ENCODE data around the gene AHCYL2.

AHCYL2 gene

DNA sequence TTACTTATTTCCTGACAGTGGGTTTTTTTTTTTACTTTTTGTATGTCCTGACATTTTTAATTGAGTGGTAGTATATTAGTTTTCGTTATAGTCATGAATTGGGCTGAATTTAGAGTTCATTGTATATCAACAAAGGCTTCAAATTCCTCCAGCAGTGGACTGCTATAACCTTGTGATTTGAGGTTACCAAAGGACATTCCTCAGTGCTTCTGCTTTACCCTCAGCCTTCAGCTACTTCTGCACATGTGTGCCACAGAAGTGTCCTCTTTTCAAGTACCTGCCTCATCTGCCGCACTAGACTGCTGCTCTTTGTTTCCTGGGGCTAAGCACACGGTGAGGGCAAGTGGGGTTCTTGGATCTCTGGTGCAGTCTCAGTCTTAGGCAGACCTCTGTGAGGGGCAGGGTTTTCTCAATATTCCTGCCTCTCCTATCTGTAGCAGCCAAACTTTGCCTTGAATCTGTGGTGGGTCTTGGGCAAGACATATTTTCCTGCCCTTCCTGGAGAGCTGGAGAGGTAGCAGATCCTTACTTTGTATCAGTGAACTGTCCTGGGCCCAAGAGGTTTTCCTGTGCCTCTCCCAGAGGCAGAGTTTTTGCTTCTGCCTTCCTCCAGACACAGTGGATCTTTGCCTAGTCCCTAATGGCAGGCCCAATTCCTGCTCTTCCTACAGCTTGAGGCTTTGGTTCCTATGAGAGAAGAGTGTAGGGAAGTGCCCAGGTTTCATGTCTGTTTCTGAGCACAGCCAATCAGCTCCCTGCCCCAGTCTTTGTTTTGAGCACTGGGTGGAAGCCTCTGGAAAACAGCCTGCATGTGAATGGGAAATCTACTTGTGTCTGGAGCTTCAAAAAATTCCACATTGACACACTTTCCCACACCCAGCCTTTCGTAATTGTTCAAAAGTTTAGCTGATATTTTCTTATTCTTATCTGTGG is 170.4 kb downstream of the AHCYL2 start:
- Histone ChIP-seq H3K9ac (ENCODE audit: low read length) (no peak overlapping the region), H3K27ac (ENCODE audit: low read depth, low read length, poor library complexity, severe bottlenecking) (no peak overlapping the region), H3K4me2 (ENCODE audit: low read length) (no peak overlapping the region), H3K36me3 (ENCODE audit: insufficient read depth, low read length) (no peaks in the 10 kb centered on the region), H3F3A (ENCODE audit: insufficient read depth, low read length) (no peaks in the 10 kb centered on the region), H3K9me2 (ENCODE audit: low read depth, low read length) (no peaks in the 10 kb centered on the region), H3K4me1 (ENCODE audit: insufficient read depth, low read length, severe bottlenecking) (no peaks in the 10 kb centered on the region), H3K9me3 (ENCODE audit: low read length) (no peaks in the 10 kb centered on the region), H3K4me3 (ENCODE audit: low read depth, low read length, poor library complexity, severe bottlenecking) (no peak overlapping the region), H3K79me2 (ENCODE audit: insufficient read depth, low read length) (no peaks in the 10 kb centered on the region), H4K20me1 (ENCODE audit: insufficient read depth, low read length) (no peaks in the 10 kb centered on the region), H2AFZ (ENCODE audit: low read length) (no peak overlapping the region), H3K27me3 (ENCODE audit: insufficient read depth, low read length) (no peaks in the 10 kb centered on the region)
- TF ChIP-seq, protein P1, sequence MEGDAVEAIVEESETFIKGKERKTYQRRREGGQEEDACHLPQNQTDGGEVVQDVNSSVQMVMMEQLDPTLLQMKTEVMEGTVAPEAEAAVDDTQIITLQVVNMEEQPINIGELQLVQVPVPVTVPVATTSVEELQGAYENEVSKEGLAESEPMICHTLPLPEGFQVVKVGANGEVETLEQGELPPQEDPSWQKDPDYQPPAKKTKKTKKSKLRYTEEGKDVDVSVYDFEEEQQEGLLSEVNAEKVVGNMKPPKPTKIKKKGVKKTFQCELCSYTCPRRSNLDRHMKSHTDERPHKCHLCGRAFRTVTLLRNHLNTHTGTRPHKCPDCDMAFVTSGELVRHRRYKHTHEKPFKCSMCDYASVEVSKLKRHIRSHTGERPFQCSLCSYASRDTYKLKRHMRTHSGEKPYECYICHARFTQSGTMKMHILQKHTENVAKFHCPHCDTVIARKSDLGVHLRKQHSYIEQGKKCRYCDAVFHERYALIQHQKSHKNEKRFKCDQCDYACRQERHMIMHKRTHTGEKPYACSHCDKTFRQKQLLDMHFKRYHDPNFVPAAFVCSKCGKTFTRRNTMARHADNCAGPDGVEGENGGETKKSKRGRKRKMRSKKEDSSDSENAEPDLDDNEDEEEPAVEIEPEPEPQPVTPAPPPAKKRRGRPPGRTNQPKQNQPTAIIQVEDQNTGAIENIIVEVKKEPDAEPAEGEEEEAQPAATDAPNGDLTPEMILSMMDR (IDR thresholded peaks at IDR 0.05; ENCODE audit: low read length): no peak
- TF ChIP-seq EZH2 (IDR thresholded peaks at IDR 0.05; ENCODE audit: borderline replicate concordance, low read length): no peak

DNA sequence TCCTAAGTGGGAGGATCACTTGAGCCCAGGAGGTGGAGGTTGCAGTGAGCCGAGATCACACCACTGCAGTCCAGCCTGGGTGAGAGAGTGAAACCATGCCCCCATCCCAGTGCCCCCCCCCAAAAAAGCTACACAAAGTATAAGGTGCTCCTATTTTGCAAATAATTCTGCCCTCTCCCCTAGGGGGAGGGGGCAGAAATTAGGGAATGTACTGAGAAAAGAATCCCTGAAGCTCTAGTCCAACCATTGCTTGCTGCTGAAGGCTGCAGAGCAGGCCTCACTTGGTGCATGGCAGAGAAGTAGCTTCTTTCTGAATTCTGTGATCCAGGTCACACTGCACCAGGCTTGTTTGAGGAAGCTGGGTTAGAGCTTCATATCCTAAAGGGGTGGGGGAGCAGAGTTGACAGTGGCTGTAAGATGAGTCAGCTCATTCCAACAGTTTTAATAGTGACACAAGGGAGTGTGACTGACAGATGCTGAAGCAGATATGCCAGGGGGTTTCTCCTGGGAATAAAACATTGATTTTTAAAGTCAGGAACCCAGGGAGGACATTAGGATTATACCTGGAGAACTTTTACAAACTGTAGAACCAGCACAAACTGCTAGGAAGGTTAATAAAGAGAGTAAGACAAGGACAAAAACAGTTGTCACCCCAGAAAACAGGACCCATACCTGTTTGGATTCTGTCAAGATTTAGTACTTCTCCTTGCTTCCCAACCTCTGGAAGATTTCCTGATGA is 176.6 kb downstream of the AHCYL2 start:
- H3K4me1 ChIP-seq (ENCODE audit: insufficient read depth, low read length, severe bottlenecking): no peaks in the 10 kb centered on the region
- H3K27me3 ChIP-seq (ENCODE audit: insufficient read depth, low read length): no peaks in the 10 kb centered on the region
- no peaks in the 10 kb centered on the region for H3K79me2 ChIP-seq (ENCODE audit: insufficient read depth, low read length)
- H3K9ac ChIP-seq (ENCODE audit: low read length): no peak overlapping the region
- no peaks in the 10 kb centered on the region for H3K9me3 ChIP-seq (ENCODE audit: low read length)
- H4K20me1 ChIP-seq (ENCODE audit: insufficient read depth, low read length): no peaks in the 10 kb centered on the region
- no peaks in the 10 kb centered on the region for H3K9me2 ChIP-seq (ENCODE audit: low read depth, low read length)
- no peaks in the 10 kb centered on the region for H3K36me3 ChIP-seq (ENCODE audit: insufficient read depth, low read length)
- no peak for TF ChIP-seq EZH2 (IDR thresholded peaks at IDR 0.05; ENCODE audit: borderline replicate concordance, low read length)
- TF ChIP-seq, protein P1 (IDR thresholded peaks at IDR 0.05; ENCODE audit: low read length): no peak
- H2AFZ ChIP-seq (ENCODE audit: low read length): no peak overlapping the region
- no peak overlapping the region for H3K4me3 ChIP-seq (ENCODE audit: low read depth, low read length, poor library complexity, severe bottlenecking)
- H3K27ac ChIP-seq (ENCODE audit: low read depth, low read length, poor library complexity, severe bottlenecking): no peak overlapping the region
- H3F3A ChIP-seq (ENCODE audit: insufficient read depth, low read length): no peaks in the 10 kb centered on the region
- H3K4me2 ChIP-seq (ENCODE audit: low read length): no peak overlapping the region

DNA sequence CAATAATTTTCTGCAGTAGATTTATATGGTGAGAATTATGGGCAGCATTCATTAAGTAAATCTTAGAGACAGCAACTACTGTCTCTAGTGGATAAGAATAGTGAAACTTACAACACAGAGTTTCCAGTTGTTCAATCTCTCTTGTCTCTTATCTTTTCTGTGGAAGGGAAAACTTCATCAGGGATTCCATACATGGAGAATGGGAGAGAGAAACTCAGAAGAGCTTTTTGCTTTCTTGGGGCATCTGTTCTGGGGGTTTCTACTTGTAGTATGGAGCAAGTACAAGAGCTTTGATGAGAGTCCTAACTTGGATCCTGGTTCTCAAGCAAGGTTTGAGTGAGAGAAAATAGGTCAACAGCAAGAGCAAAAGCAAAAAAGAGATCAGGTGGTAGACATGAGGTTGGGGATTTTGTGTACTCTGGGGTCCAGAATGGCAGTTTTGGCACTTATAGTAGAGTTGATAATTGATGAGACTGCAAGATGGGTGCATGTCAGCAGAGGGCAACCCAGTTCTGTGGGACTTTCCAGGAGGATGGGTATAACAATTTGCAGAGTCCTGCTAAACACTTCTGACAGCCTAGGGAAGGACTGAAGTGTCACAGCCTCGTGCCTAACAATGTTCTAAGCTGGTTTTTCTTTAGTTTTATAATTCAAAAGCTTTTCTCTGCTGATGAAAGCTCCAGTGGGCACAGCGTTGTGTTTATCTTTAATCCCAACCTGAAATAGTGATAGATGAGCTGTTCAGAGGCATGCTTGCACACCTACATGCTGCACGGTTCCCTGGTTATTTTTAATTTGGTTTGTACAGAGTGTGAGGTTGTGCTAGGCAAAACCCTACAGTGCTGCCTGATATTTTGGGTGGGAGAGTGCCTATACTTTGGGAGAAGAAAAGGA is 177.4 kb downstream of the AHCYL2 start:
- H3K79me2 ChIP-seq (ENCODE audit: insufficient read depth, low read length): no peaks in the 10 kb centered on the region
- no peak overlapping the region for H3K9ac ChIP-seq (ENCODE audit: low read length)
- no peak overlapping the region for H3K27ac ChIP-seq (ENCODE audit: low read depth, low read length, poor library complexity, severe bottlenecking)
- H3K4me3 ChIP-seq (ENCODE audit: low read depth, low read length, poor library complexity, severe bottlenecking): no peak overlapping the region
- H2AFZ ChIP-seq (ENCODE audit: low read length): no peak overlapping the region
- no peaks in the 10 kb centered on the region for H3K36me3 ChIP-seq (ENCODE audit: insufficient read depth, low read length)
- H3K4me1 ChIP-seq (ENCODE audit: insufficient read depth, low read length, severe bottlenecking): no peaks in the 10 kb centered on the region
- TF ChIP-seq, protein P1 (IDR thresholded peaks at IDR 0.05; ENCODE audit: low read length): peak; percentile 68
- no peak for TF ChIP-seq EZH2 (IDR thresholded peaks at IDR 0.05; ENCODE audit: borderline replicate concordance, low read length)
- no peaks in the 10 kb centered on the region for H3K9me3 ChIP-seq (ENCODE audit: low read length)
- H3K9me2 ChIP-seq (ENCODE audit: low read depth, low read length): no peaks in the 10 kb centered on the region
- no peak overlapping the region for H3K4me2 ChIP-seq (ENCODE audit: low read length)
- H3K27me3 ChIP-seq (ENCODE audit: insufficient read depth, low read length): no peaks in the 10 kb centered on the region
- H3F3A ChIP-seq (ENCODE audit: insufficient read depth, low read length): no peaks in the 10 kb centered on the region
- H4K20me1 ChIP-seq (ENCODE audit: insufficient read depth, low read length): no peaks in the 10 kb centered on the region

Data from OCI-LY1 (cell line).